Spleen (tissue), 7 donors: Measurements from ENCODE around the gene NKAIN4.

ENCODE experiments used
- POLR2A ChIP-seq, 3 donors: fragments of 450-650 bp; IDR thresholded peaks; one replicate each; pipeline ENCODE4 v1.5.1; 2017; ENCODE audit warnings: antibody characterized with exemption in 3 of 3, mild to moderate bottlenecking in 1 of 3
- TF ChIP-seq, protein P1 (sequence below), 11 experiments: fragments of 200-600 bp in 7 of 11; fragments of 450-650 bp in 4 of 11; sonication (generic) in 4 of 11; IDR thresholded peaks in 8 of 11; conservative IDR thresholded peaks in 3 of 11; 1 replicate in 7 of 11; 2 replicates in 4 of 11; pipeline versions ENCODE4 v1.4.0 to v1.8.0; 2016 to 2021; ENCODE audit warnings: antibody characterized with exemption in 11 of 11, inconsistent platforms in 4 of 11, mild to moderate bottlenecking in 1 of 11
- donor health status: DM: no; HTN: no; CAD: no; lungs with moderate emphysema.
- donor health status: DM: no; HTN: no; CAD: no.
- donor health status: DM: no; HTN: no; CAD: no.

DNA sequence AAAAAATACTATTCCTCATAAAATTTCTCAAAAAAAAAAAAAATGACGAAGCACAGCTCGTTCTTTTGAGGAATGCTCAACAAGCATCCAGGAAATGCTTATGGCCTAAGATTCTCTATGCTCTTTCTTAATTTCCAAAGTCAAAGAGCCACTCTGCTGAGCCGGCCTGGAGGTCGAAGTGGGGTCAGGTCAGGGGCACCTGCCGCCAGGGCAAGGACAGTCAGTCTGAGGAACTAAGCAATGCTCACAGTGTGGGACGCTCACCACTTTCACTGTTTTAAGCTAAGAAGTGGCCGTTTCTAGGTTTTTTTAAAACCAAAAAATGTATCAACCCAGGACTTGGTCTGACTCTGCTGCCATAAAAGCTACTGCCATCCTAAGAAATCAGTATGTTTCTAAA is 55.7 kb downstream of the NKAIN4 start:
- TF ChIP-seq POLR2A (IDR thresholded peaks at IDR 0.05): no peak
- TF ChIP-seq, protein P1, sequence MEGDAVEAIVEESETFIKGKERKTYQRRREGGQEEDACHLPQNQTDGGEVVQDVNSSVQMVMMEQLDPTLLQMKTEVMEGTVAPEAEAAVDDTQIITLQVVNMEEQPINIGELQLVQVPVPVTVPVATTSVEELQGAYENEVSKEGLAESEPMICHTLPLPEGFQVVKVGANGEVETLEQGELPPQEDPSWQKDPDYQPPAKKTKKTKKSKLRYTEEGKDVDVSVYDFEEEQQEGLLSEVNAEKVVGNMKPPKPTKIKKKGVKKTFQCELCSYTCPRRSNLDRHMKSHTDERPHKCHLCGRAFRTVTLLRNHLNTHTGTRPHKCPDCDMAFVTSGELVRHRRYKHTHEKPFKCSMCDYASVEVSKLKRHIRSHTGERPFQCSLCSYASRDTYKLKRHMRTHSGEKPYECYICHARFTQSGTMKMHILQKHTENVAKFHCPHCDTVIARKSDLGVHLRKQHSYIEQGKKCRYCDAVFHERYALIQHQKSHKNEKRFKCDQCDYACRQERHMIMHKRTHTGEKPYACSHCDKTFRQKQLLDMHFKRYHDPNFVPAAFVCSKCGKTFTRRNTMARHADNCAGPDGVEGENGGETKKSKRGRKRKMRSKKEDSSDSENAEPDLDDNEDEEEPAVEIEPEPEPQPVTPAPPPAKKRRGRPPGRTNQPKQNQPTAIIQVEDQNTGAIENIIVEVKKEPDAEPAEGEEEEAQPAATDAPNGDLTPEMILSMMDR (IDR thresholded peaks at IDR 0.05 in 8 of 11, conservative IDR thresholded peaks at IDR 0.05 in 3 of 11): no peak
